ENCODE measurements around the gene ADGRF1.
"Not testable (repeated sequence)": the region's sequence is repeated elsewhere in the genome, so short reads cannot be mapped to it uniquely, and the experiment has no call there.

Gene ADGRF1

DNA sequence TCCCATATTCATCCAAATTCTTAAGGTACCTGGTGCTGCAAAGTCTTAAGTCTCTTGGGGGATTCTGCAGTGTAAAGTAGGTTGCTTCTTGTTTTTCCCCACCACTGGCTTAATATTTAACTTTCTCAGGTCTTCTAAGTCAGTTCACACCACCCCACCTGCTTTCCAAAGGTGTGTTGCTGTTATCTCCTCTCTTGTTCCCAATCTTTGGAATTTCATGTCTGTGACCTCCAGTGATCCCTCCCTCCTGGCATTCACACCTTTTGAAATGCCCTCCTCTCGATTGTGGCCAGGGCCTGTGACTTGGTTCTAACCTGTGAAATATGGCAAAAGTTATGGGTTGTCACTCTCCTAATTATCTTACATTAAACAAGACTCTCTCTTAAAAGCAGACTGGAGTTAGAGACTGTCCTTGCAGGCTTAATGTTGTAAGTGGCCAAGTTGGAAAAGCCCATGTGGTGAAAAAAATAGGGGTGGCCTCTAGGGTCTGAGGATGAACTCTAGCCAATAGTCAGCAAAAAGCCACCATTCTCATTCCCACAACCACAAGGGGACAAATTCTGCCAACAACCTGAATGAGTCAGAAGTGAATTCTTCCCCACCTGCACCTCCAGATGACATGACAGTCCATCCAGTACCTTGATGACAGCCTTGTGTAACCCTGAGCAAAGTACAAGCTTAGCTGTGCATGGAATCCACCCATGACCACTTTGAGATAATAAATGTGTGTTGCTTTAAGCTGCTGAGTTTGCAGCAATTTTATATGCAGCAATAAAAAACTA lies 45.1 kb downstream of the ADGRF1 start:
- Histone ChIP-seq H3K36me3 (ENCODE audit: insufficient read depth, low read length) (no peaks in the 10 kb centered on the region), H3K4me3 (ENCODE audit: low read length, poor library complexity, severe bottlenecking) (no peak overlapping the region), H4K20me1 (ENCODE audit: insufficient read depth, low read length, poor library complexity, severe bottlenecking) (no peaks in the 10 kb centered on the region), H3K9me2 (replicated peaks; ENCODE audit: low read depth, low read length) (no peaks in the 10 kb centered on the region), H3F3A (ENCODE audit: low read depth) (no peaks in the 10 kb centered on the region), H3K9ac (ENCODE audit: low read depth, low read length, poor library complexity, severe bottlenecking) (no peak overlapping the region), H3K79me2 (ENCODE audit: insufficient read depth, low read length) (no peaks in the 10 kb centered on the region), H3K4me2 (ENCODE audit: low read depth, low read length, poor library complexity, severe bottlenecking) (no peak overlapping the region), H3K4me1 (ENCODE audit: insufficient read depth, low read length, poor library complexity, severe bottlenecking) (no peaks in the 10 kb centered on the region), H2AFZ (ENCODE audit: low read length) (no peak overlapping the region), H3K27me3 (ENCODE audit: insufficient read depth, low read length, poor library complexity, severe bottlenecking) (no peaks in the 10 kb centered on the region), H3K9me3 (ENCODE audit: insufficient read depth, low read depth, low read length) (no peaks in the 10 kb centered on the region)
- TF ChIP-seq, protein P1, sequence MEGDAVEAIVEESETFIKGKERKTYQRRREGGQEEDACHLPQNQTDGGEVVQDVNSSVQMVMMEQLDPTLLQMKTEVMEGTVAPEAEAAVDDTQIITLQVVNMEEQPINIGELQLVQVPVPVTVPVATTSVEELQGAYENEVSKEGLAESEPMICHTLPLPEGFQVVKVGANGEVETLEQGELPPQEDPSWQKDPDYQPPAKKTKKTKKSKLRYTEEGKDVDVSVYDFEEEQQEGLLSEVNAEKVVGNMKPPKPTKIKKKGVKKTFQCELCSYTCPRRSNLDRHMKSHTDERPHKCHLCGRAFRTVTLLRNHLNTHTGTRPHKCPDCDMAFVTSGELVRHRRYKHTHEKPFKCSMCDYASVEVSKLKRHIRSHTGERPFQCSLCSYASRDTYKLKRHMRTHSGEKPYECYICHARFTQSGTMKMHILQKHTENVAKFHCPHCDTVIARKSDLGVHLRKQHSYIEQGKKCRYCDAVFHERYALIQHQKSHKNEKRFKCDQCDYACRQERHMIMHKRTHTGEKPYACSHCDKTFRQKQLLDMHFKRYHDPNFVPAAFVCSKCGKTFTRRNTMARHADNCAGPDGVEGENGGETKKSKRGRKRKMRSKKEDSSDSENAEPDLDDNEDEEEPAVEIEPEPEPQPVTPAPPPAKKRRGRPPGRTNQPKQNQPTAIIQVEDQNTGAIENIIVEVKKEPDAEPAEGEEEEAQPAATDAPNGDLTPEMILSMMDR (conservative IDR thresholded peaks at IDR 0.05; ENCODE audit: low read length), result no peak
- no peak for TF ChIP-seq EZH2phosphoT487 (IDR thresholded peaks at IDR 0.05; ENCODE audit: borderline replicate concordance)

DNA sequence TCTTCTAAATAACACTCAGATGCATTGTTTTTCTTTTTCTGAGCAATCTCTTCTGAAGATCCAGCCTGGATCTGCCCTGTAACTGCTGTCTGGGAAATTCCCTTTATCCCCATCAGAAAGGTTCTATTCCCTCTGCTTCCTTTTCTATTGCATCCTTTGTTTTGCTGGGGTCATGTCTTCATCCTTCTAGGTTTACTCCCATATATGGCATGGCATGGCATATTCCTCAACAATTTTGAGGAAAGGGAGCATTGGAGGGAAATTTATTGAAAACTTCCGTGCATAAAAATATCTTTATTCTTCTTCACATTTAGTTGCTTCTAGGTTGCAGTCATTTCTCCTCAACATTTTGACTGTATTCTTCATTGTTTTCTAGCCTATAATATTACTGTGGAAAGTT lies 47.2 kb downstream of the ADGRF1 start:
- Histone ChIP-seq H3K4me2 (ENCODE audit: low read depth, low read length, poor library complexity, severe bottlenecking) (no peak overlapping the region), H4K20me1 (ENCODE audit: insufficient read depth, low read length, poor library complexity, severe bottlenecking) (no peaks in the 10 kb centered on the region)

DNA sequence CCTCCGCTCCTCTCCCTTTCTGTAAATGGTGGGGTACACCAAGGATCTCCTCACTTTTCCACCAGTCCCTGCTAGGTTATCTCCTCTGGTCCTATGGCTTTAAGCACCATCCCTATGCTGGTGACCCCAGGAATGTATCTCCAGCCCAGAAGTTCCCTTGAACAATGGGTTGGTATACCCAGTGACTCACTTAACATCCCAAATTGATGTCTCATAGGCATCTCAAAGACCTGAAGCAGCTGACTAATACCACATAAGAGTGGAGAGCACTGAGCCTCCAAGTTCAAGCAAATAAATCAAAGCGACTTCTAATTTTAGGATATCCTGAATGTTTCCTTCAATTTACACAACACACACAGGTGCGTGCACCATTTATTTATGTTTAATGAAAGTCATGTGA lies 48.3 kb downstream of the ADGRF1 start:
- Histone ChIP-seq H3K4me3 (ENCODE audit: low read length, poor library complexity, severe bottlenecking) (no peak overlapping the region), H3K4me1 (ENCODE audit: insufficient read depth, low read length, poor library complexity, severe bottlenecking) (no peaks in the 10 kb centered on the region), H3K79me2 (ENCODE audit: insufficient read depth, low read length) (no peaks in the 10 kb centered on the region), H3K27me3 (ENCODE audit: insufficient read depth, low read length, poor library complexity, severe bottlenecking) (no peaks in the 10 kb centered on the region), H3K4me2 (ENCODE audit: low read depth, low read length, poor library complexity, severe bottlenecking) (no peak overlapping the region), H2AFZ (ENCODE audit: low read length) (no peak overlapping the region), H3K36me3 (ENCODE audit: insufficient read depth, low read length) (no peaks in the 10 kb centered on the region), H3F3A (ENCODE audit: low read depth) (no peaks in the 10 kb centered on the region), H3K9me3 (ENCODE audit: insufficient read depth, low read depth, low read length) (no peaks in the 10 kb centered on the region), H4K20me1 (ENCODE audit: insufficient read depth, low read length, poor library complexity, severe bottlenecking) (no peaks in the 10 kb centered on the region), H3K9me2 (replicated peaks; ENCODE audit: low read depth, low read length) (no peaks in the 10 kb centered on the region), H3K9ac (ENCODE audit: low read depth, low read length, poor library complexity, severe bottlenecking) (no peak overlapping the region)
- TF ChIP-seq, protein P1 (conservative IDR thresholded peaks at IDR 0.05; ENCODE audit: low read length), result no peak
- no peak for TF ChIP-seq EZH2phosphoT487 (IDR thresholded peaks at IDR 0.05; ENCODE audit: borderline replicate concordance)

More for the DNA sequence above, 47.2 kb downstream of the ADGRF1 start:
- no peak for TF ChIP-seq EZH2phosphoT487 (IDR thresholded peaks at IDR 0.05; ENCODE audit: borderline replicate concordance)
- TF ChIP-seq, protein P1 (conservative IDR thresholded peaks at IDR 0.05; ENCODE audit: low read length), result no peak
- H3F3A ChIP-seq (ENCODE audit: low read depth), result no peaks in the 10 kb centered on the region
- H3K4me1 ChIP-seq (ENCODE audit: insufficient read depth, low read length, poor library complexity, severe bottlenecking), result no peaks in the 10 kb centered on the region
- H3K4me3 ChIP-seq (ENCODE audit: low read length, poor library complexity, severe bottlenecking), result no peak overlapping the region
- H3K9me3 ChIP-seq (ENCODE audit: insufficient read depth, low read depth, low read length), result no peaks in the 10 kb centered on the region
- no peak overlapping the region for H2AFZ ChIP-seq (ENCODE audit: low read length)
- H3K9ac ChIP-seq (ENCODE audit: low read depth, low read length, poor library complexity, severe bottlenecking), result no peak overlapping the region
- H3K79me2 ChIP-seq (ENCODE audit: insufficient read depth, low read length), result no peaks in the 10 kb centered on the region
- no peaks in the 10 kb centered on the region for H3K36me3 ChIP-seq (ENCODE audit: insufficient read depth, low read length)
- no peaks in the 10 kb centered on the region for H3K9me2 ChIP-seq (replicated peaks; ENCODE audit: low read depth, low read length)
- no peaks in the 10 kb centered on the region for H3K27me3 ChIP-seq (ENCODE audit: insufficient read depth, low read length, poor library complexity, severe bottlenecking)

DNA sequence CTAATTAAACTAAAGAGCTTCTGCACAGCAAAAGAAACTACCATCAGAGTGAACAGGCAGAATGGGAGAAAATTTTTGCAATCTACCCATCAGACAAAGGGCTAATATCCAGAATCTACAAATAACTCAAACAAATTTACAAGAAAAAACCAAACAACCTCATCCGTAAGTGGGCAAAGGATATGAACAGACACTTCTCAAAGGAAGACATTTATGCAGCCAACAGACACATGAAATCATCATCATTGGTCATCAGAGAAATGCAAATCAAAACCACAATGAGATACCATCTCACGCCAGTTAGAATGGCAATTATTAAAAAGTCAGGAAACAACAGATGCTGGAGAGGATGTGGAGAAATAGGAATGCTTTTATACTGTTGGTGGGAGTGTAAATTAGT lies 49.7 kb downstream of the ADGRF1 start:
- not testable (repeated sequence) for H3K9me3 ChIP-seq (ENCODE audit: insufficient read depth, low read depth, low read length); H3K27me3 ChIP-seq (ENCODE audit: insufficient read depth, low read length, poor library complexity, severe bottlenecking); H3K4me1 ChIP-seq (ENCODE audit: insufficient read depth, low read length, poor library complexity, severe bottlenecking); H2AFZ ChIP-seq (ENCODE audit: low read length); H3K4me2 ChIP-seq (ENCODE audit: low read depth, low read length, poor library complexity, severe bottlenecking); H3K79me2 ChIP-seq (ENCODE audit: insufficient read depth, low read length); H3K36me3 ChIP-seq (ENCODE audit: insufficient read depth, low read length); H3F3A ChIP-seq (ENCODE audit: low read depth); H3K4me3 ChIP-seq (ENCODE audit: low read length, poor library complexity, severe bottlenecking); H4K20me1 ChIP-seq (ENCODE audit: insufficient read depth, low read length, poor library complexity, severe bottlenecking); H3K9ac ChIP-seq (ENCODE audit: low read depth, low read length, poor library complexity, severe bottlenecking); H3K9me2 ChIP-seq (replicated peaks; ENCODE audit: low read depth, low read length)

All from Loucy (cell line).